ENCODE data around the gene CCDC198. TPM values are rescaled to one million over a fixed set of nuclear protein-coding genes. Genes with fewer than 3 reads are reported as not detected.
A peak's percentile ranks its signal among the peaks of the same experiment; 100 is the strongest.

The CCDC198 gene
- total RNA-seq, 1 experiment from 2014 or later = not detected

- DNase-seq (ENCODE audit: low read depth) = no peak
These were observed 29.5 kb downstream of the CCDC198 start for GRCh38 chr14:57464008-57464730.

DNA sequence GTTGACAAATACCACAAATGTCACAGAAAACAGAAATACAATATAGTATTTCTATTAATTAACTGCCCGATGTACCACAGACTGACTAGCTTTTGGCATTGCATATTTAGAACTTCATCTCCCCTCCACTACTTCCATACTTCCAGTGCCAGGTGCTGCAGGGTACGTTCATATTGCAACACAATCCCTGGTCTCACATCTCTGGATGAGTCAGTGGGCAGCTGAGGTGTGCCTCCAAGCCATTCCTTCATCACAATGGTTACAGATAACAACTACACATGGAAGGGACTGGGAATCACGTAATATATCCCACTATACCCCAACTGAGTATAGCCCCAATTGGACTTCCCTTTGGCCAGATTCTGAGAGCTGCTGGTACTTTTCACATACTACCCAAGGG lies 31.1 kb downstream of the CCDC198 start:
- peak; percentile 11 for DNase-seq (ENCODE audit: low read depth)

GRCh38 chr14:57461777-57462320 lies 31.8 kb downstream of the CCDC198 start:
- peak; percentile 5 for DNase-seq (ENCODE audit: low read depth)

DNA sequence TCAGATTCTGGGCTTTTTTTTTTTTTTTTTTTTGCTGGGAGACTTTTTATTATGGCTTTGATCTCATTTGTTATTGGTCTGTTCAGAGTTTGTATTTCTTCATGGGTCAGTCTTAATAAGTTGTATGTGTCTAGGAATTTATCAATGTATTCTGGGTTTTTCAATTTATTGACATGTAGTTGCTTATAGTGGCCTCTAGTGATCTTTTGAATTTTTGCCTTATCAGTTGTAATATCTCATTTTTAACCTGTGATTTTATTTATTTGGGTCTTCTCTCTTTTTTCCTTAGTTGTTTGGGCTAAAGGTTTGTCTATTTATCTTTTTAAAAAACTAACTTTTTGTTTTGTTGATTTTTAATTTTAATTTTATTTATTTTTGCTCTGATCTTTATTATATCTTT lies 57.7 kb downstream of the CCDC198 start:
- no peak for DNase-seq (ENCODE audit: low read depth)

DNA sequence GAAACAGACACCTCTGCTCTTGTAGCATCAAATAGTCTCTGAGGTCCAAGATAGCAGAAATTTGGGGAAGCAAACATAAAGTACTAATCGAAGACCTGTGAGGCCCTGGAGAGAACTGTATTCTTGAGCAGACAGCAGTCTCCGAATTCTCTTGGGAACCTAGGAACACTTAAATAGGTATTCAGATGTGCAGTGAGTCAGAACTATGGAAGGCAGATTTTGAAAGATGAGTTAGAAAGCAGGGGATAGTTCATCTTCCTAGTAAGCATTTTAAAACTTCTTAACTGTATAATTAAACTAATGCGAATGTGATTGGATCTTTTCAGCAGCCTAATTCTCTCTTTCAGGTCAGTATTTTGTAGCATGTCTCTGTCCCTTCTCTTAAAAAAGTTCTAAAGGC lies 72.7 kb downstream of the CCDC198 start:
- no peak for DNase-seq (ENCODE audit: low read depth)

- DNase-seq (ENCODE audit: low read depth) = no peak
These were observed 73.6 kb downstream of the CCDC198 start for GRCh38 chr14:57420033-57420432.

Other genes starting within 250 kb of the CCDC198 start
- 43.1 and 53.6 TPM in 2 replicates for gene EXOC5, start 225.0 kb downstream of the CCDC198 start, total RNA-seq (2014; rRNA removed; shearing (Covaris generic))
- 27.1 and 32.1 TPM in 2 replicates for gene AP5M1, start 224.9 kb downstream of the CCDC198 start, total RNA-seq (2014; rRNA removed; shearing (Covaris generic))
- 10.8 and 17.5 TPM in 2 replicates for gene NAA30, start 103.3 kb downstream of the CCDC198 start, total RNA-seq (2014; rRNA removed; shearing (Covaris generic))

Data from RPMI7951 (cell line).